ENCODE results near the gene LGALS4.

LGALS4 gene

DNA sequence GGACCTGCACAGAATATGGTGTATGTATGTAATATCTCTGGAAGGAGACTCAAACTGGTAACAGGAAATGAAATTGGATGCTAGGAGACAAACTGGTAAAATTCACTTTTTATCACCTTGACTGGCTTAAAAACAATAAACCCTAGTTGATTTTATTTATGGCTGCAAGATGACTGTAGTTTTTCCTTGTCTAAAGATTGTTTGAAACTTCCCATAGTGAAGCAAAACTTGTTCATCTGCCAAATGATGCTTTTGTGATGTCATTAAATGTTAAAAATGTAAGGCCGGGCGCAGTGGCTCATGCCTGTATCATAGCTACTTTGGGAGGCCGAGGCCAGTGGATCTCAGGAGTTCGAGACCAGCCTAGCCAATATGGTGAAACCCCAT lies 21.4 kb upstream of the LGALS4 start:
- Histone ChIP-seq H2BK120ac (ENCODE audit: low read depth, low read length) (no peak overlapping the region), H3K18ac (ENCODE audit: low read depth in 1 of 2, low read length in 2 of 2) (no peak overlapping the region), H3K4me2 (ENCODE audit: low read length, poor library complexity, severe bottlenecking) (no peak overlapping the region), H3K4me3 (ENCODE audit: insufficient read depth in 1 of 2, low read depth in 1 of 2, low read length in 2 of 2) (no peak overlapping the region), H3K79me1 (replicated peaks; ENCODE audit: low read length, poor library complexity, severe bottlenecking) (peaks cover 12% of the 10 kb centered on the region), H3K36me3 (ENCODE audit: control insufficient read depth in 1 of 2, insufficient read depth in 2 of 2, low read depth in 1 of 2, low read length in 2 of 2) (peaks cover 38 to 48% of the 10 kb centered on the region in 2 experiments), H3K4ac (ENCODE audit: low read depth in 1 of 2, low read length in 2 of 2) (no peak overlapping the region), H3K14ac (ENCODE audit: low read length in 2 of 2) (no peak overlapping the region), H3K9ac (ENCODE audit: low read length) (no peak overlapping the region), H2BK15ac (ENCODE audit: low read depth, poor library complexity, severe bottlenecking) (no peak overlapping the region), H3K9me3 (ENCODE audit: control insufficient read depth, low read length) (no peaks in the 10 kb centered on the region), H2AFZ (ENCODE audit: low read depth, low read length) (no peak overlapping the region), H2BK5ac (ENCODE audit: low read depth, low read length, poor library complexity, severe bottlenecking) (no peak overlapping the region), H4K91ac (ENCODE audit: low read length) (no peak overlapping the region), H3K27me3 (ENCODE audit: control insufficient read depth in 1 of 2, insufficient read depth in 1 of 2, low read length in 2 of 2) (no peaks in the 10 kb centered on the region), H3K27ac (ENCODE audit: low read length, poor library complexity, severe bottlenecking) (no peak overlapping the region), H2AK5ac (ENCODE audit: low read length, severe bottlenecking) (no peak overlapping the region), H2BK12ac (ENCODE audit: low read length in 2 of 2) (no peak overlapping the region), H4K8ac (ENCODE audit: low read length) (no peak overlapping the region), H3K23ac (ENCODE audit: low read length in 2 of 2) (no peak overlapping the region), H3K4me1 (ENCODE audit: control insufficient read depth, insufficient read depth, low read depth, low read length) (peaks cover 20% of the 10 kb centered on the region)
- DNase-seq, result no peak
- WGBS, result 100% methylated on average over 3 of the region's 4 CpGs

DNA sequence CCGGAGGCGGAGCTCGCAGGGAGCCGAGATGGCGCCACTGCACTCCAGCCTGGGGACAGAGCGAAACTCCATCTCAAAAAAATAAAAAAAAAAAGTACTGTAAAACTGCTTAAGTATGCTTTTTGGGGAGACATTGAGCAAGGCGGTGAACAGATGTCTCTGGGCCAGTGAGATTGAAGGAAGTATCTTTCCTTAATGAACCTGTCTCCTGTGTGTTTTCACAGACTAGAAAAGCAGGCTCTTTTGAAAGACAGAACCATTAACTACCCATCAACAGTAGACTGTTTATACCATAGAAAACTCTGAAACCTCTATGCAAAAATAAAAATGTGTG lies 20.3 kb upstream of the LGALS4 start:
- Histone ChIP-seq H2AK5ac (ENCODE audit: low read length, severe bottlenecking) (no peak overlapping the region), H2BK15ac (ENCODE audit: low read depth, poor library complexity, severe bottlenecking) (no peak overlapping the region), H2BK12ac (ENCODE audit: low read length in 2 of 2) (no peak overlapping the region), H4K8ac (ENCODE audit: low read length) (no peak overlapping the region), H3K23ac (ENCODE audit: low read length in 2 of 2) (no peak overlapping the region), H3K14ac (ENCODE audit: low read length in 2 of 2) (no peak overlapping the region), H3K4me3 (ENCODE audit: insufficient read depth in 1 of 2, low read depth in 1 of 2, low read length in 2 of 2) (no peak overlapping the region), H4K91ac (ENCODE audit: low read length) (no peak overlapping the region), H3K4me2 (ENCODE audit: low read length, poor library complexity, severe bottlenecking) (no peak overlapping the region), H3K27ac (ENCODE audit: low read length, poor library complexity, severe bottlenecking) (peak overlapping the region; percentile 8), H2BK120ac (ENCODE audit: low read depth, low read length) (peak overlapping the region; percentile 4), H2AFZ (ENCODE audit: low read depth, low read length) (no peak overlapping the region), H3K4me1 (ENCODE audit: control insufficient read depth, insufficient read depth, low read depth, low read length) (peaks cover 16% of the 10 kb centered on the region), H2BK5ac (ENCODE audit: low read depth, low read length, poor library complexity, severe bottlenecking) (no peak overlapping the region), H3K9ac (ENCODE audit: low read length) (no peak overlapping the region), H3K9me3 (ENCODE audit: control insufficient read depth, low read length) (no peaks in the 10 kb centered on the region), H3K79me1 (replicated peaks; ENCODE audit: low read length, poor library complexity, severe bottlenecking) (peaks cover 14% of the 10 kb centered on the region), H3K4ac (ENCODE audit: low read depth in 1 of 2, low read length in 2 of 2) (no peak overlapping the region), H3K18ac (ENCODE audit: low read depth in 1 of 2, low read length in 2 of 2) (no peak overlapping the region), H3K36me3 (ENCODE audit: control insufficient read depth in 1 of 2, insufficient read depth in 2 of 2, low read depth in 1 of 2, low read length in 2 of 2) (peaks cover 33 to 47% of the 10 kb centered on the region in 2 experiments), H3K27me3 (ENCODE audit: control insufficient read depth in 1 of 2, insufficient read depth in 1 of 2, low read length in 2 of 2) (no peaks in the 10 kb centered on the region)
- WGBS, result 100% methylated on average over 3 of the region's 7 CpGs
- no peak for DNase-seq

DNA sequence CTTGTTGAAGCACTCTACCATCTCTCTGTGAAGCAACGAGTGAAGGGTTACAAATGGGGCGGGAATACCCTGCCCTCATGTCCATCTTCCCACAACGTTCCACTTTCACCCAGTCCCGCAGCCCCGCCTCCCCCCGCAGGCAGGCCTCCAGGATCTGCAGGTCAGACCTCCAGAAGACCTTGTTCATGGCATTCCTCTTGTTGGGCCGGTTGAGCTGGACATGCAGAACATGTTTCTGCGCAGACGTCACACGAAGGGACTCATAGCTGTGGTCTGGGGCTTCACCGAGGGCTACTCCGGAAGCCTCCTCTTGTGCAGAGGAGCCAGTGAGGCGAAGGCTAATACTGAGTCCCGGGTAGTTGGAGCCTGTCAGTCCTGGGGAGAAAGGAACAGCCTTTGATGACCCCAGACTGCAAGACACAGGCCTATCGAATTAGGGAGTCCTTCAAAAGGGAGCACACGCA lies 18.4 kb upstream of the LGALS4 start:
- Histone ChIP-seq H3K36me3 (ENCODE audit: control insufficient read depth in 1 of 2, insufficient read depth in 2 of 2, low read depth in 1 of 2, low read length in 2 of 2) (peaks cover 30 to 45% of the 10 kb centered on the region in 2 experiments), H2BK12ac (ENCODE audit: low read length in 2 of 2) (peak overlapping the region; percentile 90 to 100), H2BK120ac (ENCODE audit: low read depth, low read length) (peak overlapping the region; percentile 84), H3K27me3 (ENCODE audit: control insufficient read depth in 1 of 2, insufficient read depth in 1 of 2, low read length in 2 of 2) (no peaks in the 10 kb centered on the region), H3K23ac (ENCODE audit: low read length in 2 of 2) (peak overlapping the region in 1 of 2 experiments; percentile 59), H3K14ac (ENCODE audit: low read length in 2 of 2) (peak overlapping the region in 1 of 2 experiments; percentile 99), H2AK5ac (ENCODE audit: low read length, severe bottlenecking) (peak overlapping the region; percentile 89), H3K27ac (ENCODE audit: low read length, poor library complexity, severe bottlenecking) (peak overlapping the region; percentile 100), H3K4ac (ENCODE audit: low read depth in 1 of 2, low read length in 2 of 2) (peak overlapping the region; percentile 88 to 100), H3K4me1 (ENCODE audit: control insufficient read depth, insufficient read depth, low read depth, low read length) (peaks cover 18% of the 10 kb centered on the region), H2BK15ac (ENCODE audit: low read depth, poor library complexity, severe bottlenecking) (peak overlapping the region; percentile 99), H2AFZ (ENCODE audit: low read depth, low read length) (peak overlapping the region; percentile 72), H4K91ac (ENCODE audit: low read length) (peak overlapping the region; percentile 98), H2BK5ac (ENCODE audit: low read depth, low read length, poor library complexity, severe bottlenecking) (peak overlapping the region; percentile 98), H3K79me1 (replicated peaks; ENCODE audit: low read length, poor library complexity, severe bottlenecking) (peaks cover 17% of the 10 kb centered on the region), H3K4me2 (ENCODE audit: low read length, poor library complexity, severe bottlenecking) (peak overlapping the region; percentile 89), H3K9me3 (ENCODE audit: control insufficient read depth, low read length) (no peaks in the 10 kb centered on the region), H3K4me3 (ENCODE audit: insufficient read depth in 1 of 2, low read depth in 1 of 2, low read length in 2 of 2) (peak overlapping the region; percentile 75 to 79), H4K8ac (ENCODE audit: low read length) (peak overlapping the region; percentile 98), H3K9ac (ENCODE audit: low read length) (peak overlapping the region; percentile 91), H3K18ac (ENCODE audit: low read depth in 1 of 2, low read length in 2 of 2) (peak overlapping the region; percentile 95 to 100)
- peak; percentile 99 for DNase-seq
- 1% methylated on average over 16 of the region's 16 CpGs for WGBS

DNA sequence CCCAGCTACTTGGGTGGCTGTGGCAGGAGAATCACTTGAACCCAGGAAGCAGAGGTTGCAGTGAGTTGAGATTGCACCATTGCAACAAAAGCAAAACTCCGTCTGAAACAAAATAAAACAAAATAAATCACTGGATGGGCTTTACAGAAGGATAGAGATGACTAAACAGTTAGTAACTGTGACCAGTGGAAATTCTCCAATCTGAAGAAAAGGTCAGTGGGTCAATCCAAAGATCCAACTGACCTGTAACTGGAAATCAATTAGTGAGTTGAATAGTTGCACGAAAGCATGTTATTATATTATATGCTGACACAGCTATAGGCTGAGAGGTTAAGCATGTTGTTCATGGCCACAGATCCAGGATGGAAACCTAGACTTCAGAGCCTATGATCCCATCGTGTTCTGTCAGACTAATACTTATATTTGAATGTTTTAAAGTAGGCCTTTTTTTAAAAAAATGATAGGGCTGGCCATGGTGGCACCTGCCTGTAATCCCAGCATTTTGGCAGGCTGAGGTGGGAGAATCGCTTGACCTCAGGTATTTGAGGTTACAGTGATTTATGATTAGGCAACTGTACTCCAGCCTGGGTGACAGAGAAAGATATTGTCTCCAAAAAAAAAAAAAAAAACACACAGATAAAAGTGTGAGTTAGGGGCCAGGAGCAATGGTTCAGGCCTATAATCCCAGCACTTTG lies 17.4 kb upstream of the LGALS4 start:
- H3K27ac ChIP-seq (ENCODE audit: low read length, poor library complexity, severe bottlenecking), result peak overlapping the region; percentile 100
- H3K27me3 ChIP-seq (ENCODE audit: control insufficient read depth in 1 of 2, insufficient read depth in 1 of 2, low read length in 2 of 2), result no peaks in the 10 kb centered on the region
- peak overlapping the region; percentile 54 to 87 for H2BK12ac ChIP-seq (ENCODE audit: low read length in 2 of 2)
- H3K14ac ChIP-seq (ENCODE audit: low read length in 2 of 2), result no peak overlapping the region
- peak overlapping the region; percentile 16 for H3K4me2 ChIP-seq (ENCODE audit: low read length, poor library complexity, severe bottlenecking)
- 88% methylated on average over 3 of the region's 4 CpGs for WGBS
- peak overlapping the region in 1 of 2 experiments; percentile 79 for H3K4me3 ChIP-seq (ENCODE audit: insufficient read depth in 1 of 2, low read depth in 1 of 2, low read length in 2 of 2)
- no peak overlapping the region for H3K4ac ChIP-seq (ENCODE audit: low read depth in 1 of 2, low read length in 2 of 2)
- H3K23ac ChIP-seq (ENCODE audit: low read length in 2 of 2), result no peak overlapping the region
- H4K8ac ChIP-seq (ENCODE audit: low read length), result no peak overlapping the region
- H3K79me1 ChIP-seq (replicated peaks; ENCODE audit: low read length, poor library complexity, severe bottlenecking), result peaks cover 17% of the 10 kb centered on the region
- peak overlapping the region; percentile 91 for H3K9ac ChIP-seq (ENCODE audit: low read length)
- H2BK120ac ChIP-seq (ENCODE audit: low read depth, low read length), result peak overlapping the region; percentile 19
- H3K4me1 ChIP-seq (ENCODE audit: control insufficient read depth, insufficient read depth, low read depth, low read length), result peaks cover 18% of the 10 kb centered on the region
- no peaks in the 10 kb centered on the region for H3K9me3 ChIP-seq (ENCODE audit: control insufficient read depth, low read length)
- peaks cover 25 to 35% of the 10 kb centered on the region in 2 experiments for H3K36me3 ChIP-seq (ENCODE audit: control insufficient read depth in 1 of 2, insufficient read depth in 2 of 2, low read depth in 1 of 2, low read length in 2 of 2)
- no peak overlapping the region for H4K91ac ChIP-seq (ENCODE audit: low read length)
- H2BK15ac ChIP-seq (ENCODE audit: low read depth, poor library complexity, severe bottlenecking), result no peak overlapping the region
- no peak overlapping the region for H2BK5ac ChIP-seq (ENCODE audit: low read depth, low read length, poor library complexity, severe bottlenecking)
- peak overlapping the region in 1 of 2 experiments; percentile 100 for H3K18ac ChIP-seq (ENCODE audit: low read depth in 1 of 2, low read length in 2 of 2)
- no peak overlapping the region for H2AFZ ChIP-seq (ENCODE audit: low read depth, low read length)
- peak; percentile 91 for DNase-seq
- peak overlapping the region; percentile 42 for H2AK5ac ChIP-seq (ENCODE audit: low read length, severe bottlenecking)
